IMR-90 (cell line): ENCODE data around the gene ERN1. TPM values are rescaled to one million over a fixed set of nuclear protein-coding genes. Genes with fewer than 3 reads are reported as not detected.

Experiments used
- ATAC-seq: fragments of 200-7000 bp; cut with Tn5 transposase; 2 replicates; pipeline ENCODE4 v1.9.1; 2020; ENCODE audit warnings: low read depth, mild to moderate bottlenecking, moderate library complexity
- BruUV-seq: library from RNA; stranded (reverse); fragments of 400-500 nt; replicated peaks from 2 replicates; lab custom pipeline; 2021; lab: Mats Ljungman, UMichigan
- CTCF ChIA-PET: fragments of 300-600 bp; formaldehyde crosslinking; extraction: SDS; loops from one replicate; lab custom pipeline; 2021; ENCODE audit warnings: antibody characterized with exemption; lab: Yijun Ruan, JAX
- POLR2A ChIA-PET: fragments of 300-600 bp; sonication (Branson Sonifier 250); formaldehyde crosslinking; loops from one replicate; lab custom pipeline; 2022; ENCODE audit warnings: antibody characterized with exemption; ENCODE audit not compliant: unreplicated experiment; lab: Charles Lee
- DNase-seq: peaks from one replicate; pipeline ENCODE4 v3.0.0; 2013
- H2AFZ ChIP-seq: replicated peaks from 2 replicates; pipeline ENCODE3; 2013; ENCODE audit warnings: low read length, mild to moderate bottlenecking; ENCODE audit not compliant: poor library complexity
- H2AK5ac ChIP-seq: 2 replicates; pipeline ENCODE4 v1.6.1; 2013; ENCODE audit warnings: low read depth, low read length, inconsistent platforms
- H2AK9ac ChIP-seq: replicated peaks from 2 replicates; pipeline ENCODE3; 2013; ENCODE audit warnings: mild to moderate bottlenecking, low read depth, low read length, moderate library complexity; ENCODE audit not compliant: poor library complexity
- H2BK120ac ChIP-seq: 2 replicates; pipeline ENCODE4 v1.6.1; 2013; ENCODE audit warnings: low read depth, low read length, inconsistent platforms
- H2BK15ac ChIP-seq: 3 replicates; pipeline ENCODE4 v1.6.1; 2013; ENCODE audit warnings: low read depth, low read length, inconsistent platforms
- H2BK20ac ChIP-seq: 2 replicates; pipeline ENCODE4 v1.6.1; 2013; ENCODE audit warnings: low read depth, mild to moderate bottlenecking, inconsistent platforms, low read length, moderate library complexity
- H2BK5ac ChIP-seq: 2 replicates; pipeline ENCODE4 v1.6.1; 2013; ENCODE audit warnings: mild to moderate bottlenecking, low read depth, low read length, inconsistent platforms; ENCODE audit not compliant: poor library complexity, severe bottlenecking
- H3K14ac ChIP-seq: replicated peaks from 2 replicates; pipeline ENCODE4 v1.6.1; 2013; ENCODE audit warnings: low read depth, low read length, inconsistent platforms
- H3K18ac ChIP-seq: 2 replicates; pipeline ENCODE4 v1.6.1; 2013; ENCODE audit warnings: low read depth, low read length, control low read depth
- H3K23ac ChIP-seq: 2 replicates; pipeline ENCODE4 v1.6.1; 2013; ENCODE audit warnings: low read depth, low read length, inconsistent platforms
- H3K27ac ChIP-seq: 2 replicates; pipeline ENCODE4 v1.5.1; 2013; ENCODE audit warnings: mild to moderate bottlenecking, control low read depth, low read length; ENCODE audit not compliant: insufficient read depth
- H3K27me3 ChIP-seq: 2 replicates; pipeline ENCODE4 v1.6.1; 2013; ENCODE audit warnings: low read length; ENCODE audit not compliant: control insufficient read depth, insufficient read depth
- H3K36me3 ChIP-seq: 2 replicates; pipeline ENCODE4 v1.6.1; 2013; ENCODE audit warnings: low read length, mixed read lengths; ENCODE audit not compliant: control insufficient read depth, insufficient read depth
- H3K4ac ChIP-seq: 2 replicates; pipeline ENCODE4 v1.6.1; 2013; ENCODE audit warnings: low read depth, low read length, inconsistent platforms
- H3K4me1 ChIP-seq: 2 replicates; pipeline ENCODE4 v1.6.1; 2013; ENCODE audit warnings: low read length, mixed read lengths; ENCODE audit not compliant: control insufficient read depth, insufficient read depth
- H3K4me2 ChIP-seq: 2 replicates; pipeline ENCODE4 v1.6.1; 2013; ENCODE audit warnings: low read depth, mild to moderate bottlenecking, control low read depth, low read length, moderate library complexity
- H3K4me3 ChIP-seq: 2 replicates; pipeline ENCODE4 v1.5.1; 2013; ENCODE audit warnings: low read depth, mild to moderate bottlenecking, control low read depth, low read length, moderate library complexity; ENCODE audit not compliant: insufficient read depth
- H3K56ac ChIP-seq: 2 replicates; pipeline ENCODE4 v1.6.1; 2013; ENCODE audit warnings: low read length, inconsistent platforms; ENCODE audit not compliant: insufficient read depth; ENCODE audit errors: extremely low read depth
- H3K79me1 ChIP-seq, 2 experiments: 2 replicates each; pipeline ENCODE4 v1.6.1; 2013; ENCODE audit warnings: low read length in 2 of 2, inconsistent platforms in 1 of 2, low read depth in 1 of 2
- H3K9ac ChIP-seq: 2 replicates; pipeline ENCODE4 v1.6.1; 2013; ENCODE audit warnings: low read depth, low read length, control low read depth
- H3K9me1 ChIP-seq: 2 replicates; pipeline ENCODE4 v1.6.1; 2013; ENCODE audit warnings: low read length, inconsistent platforms; ENCODE audit not compliant: insufficient read depth
- H3K9me3 ChIP-seq: 2 replicates; pipeline ENCODE4 v1.6.1; 2013; ENCODE audit warnings: low read length; ENCODE audit not compliant: control insufficient read depth, insufficient read depth
- H4K20me1 ChIP-seq: 2 replicates; pipeline ENCODE4 v1.6.1; 2013; ENCODE audit warnings: low read length, inconsistent platforms; ENCODE audit not compliant: insufficient read depth
- H4K5ac ChIP-seq: 2 replicates; pipeline ENCODE4 v1.6.1; 2013; ENCODE audit warnings: mild to moderate bottlenecking, low read depth, low read length, control low read depth
- H4K8ac ChIP-seq, 2 experiments: 2 replicates each; pipeline ENCODE4 v1.6.1; 2013; ENCODE audit warnings: low read depth in 2 of 2, low read length in 2 of 2, control low read depth in 1 of 2, inconsistent platforms in 1 of 2
- H4K91ac ChIP-seq: 2 replicates; pipeline ENCODE4 v1.6.1; 2013; ENCODE audit warnings: low read depth, low read length, inconsistent platforms; ENCODE audit not compliant: insufficient read depth
- BHLHE40 ChIP-seq: fragments of 150-350 bp; IDR thresholded peaks from 2 replicates; pipeline ENCODE4 v1.6.1; 2016; ENCODE audit warnings: mild to moderate bottlenecking, low read depth, low read length
- CEBPB ChIP-seq: IDR thresholded peaks from 2 replicates; pipeline ENCODE4 v1.6.1; 2012; ENCODE audit warnings: low read depth, low read length, improper control_type of control experiment
- CHD1 ChIP-seq: IDR thresholded peaks from 2 replicates; pipeline ENCODE4 v1.6.1; 2012; ENCODE audit warnings: low read depth, low read length, improper control_type of control experiment
- FOS ChIP-seq: fragments of 150-350 bp; IDR thresholded peaks from 2 replicates; pipeline ENCODE4 v1.6.1; 2016; ENCODE audit warnings: low read depth, low read length
- MAFK ChIP-seq: IDR thresholded peaks from 2 replicates; pipeline ENCODE4 v1.6.1; 2012; ENCODE audit warnings: low read depth, low read length, improper control_type of control experiment
- MAZ ChIP-seq: IDR thresholded peaks from 2 replicates; pipeline ENCODE4 v1.6.1; 2012; ENCODE audit warnings: low read depth, mild to moderate bottlenecking, low read length, improper control_type of control experiment, moderate library complexity, borderline replicate concordance
- MXI1 ChIP-seq: IDR thresholded peaks from 2 replicates; pipeline ENCODE4 v1.6.1; 2012; ENCODE audit warnings: low read depth, mild to moderate bottlenecking, low read length, moderate library complexity, borderline replicate concordance
- NFE2L2 ChIP-seq: fragments of 150-350 bp; IDR thresholded peaks from 2 replicates; pipeline ENCODE4 v1.6.1; 2016; ENCODE audit warnings: low read depth, mild to moderate bottlenecking, low read length
- POLR2A ChIP-seq: IDR thresholded peaks from 2 replicates; pipeline ENCODE4 v1.6.1; 2012; ENCODE audit warnings: mild to moderate bottlenecking, low read depth, low read length
- RAD21 ChIP-seq: IDR thresholded peaks from 2 replicates; pipeline ENCODE4 v1.6.1; 2012; ENCODE audit warnings: low read length, improper control_type of control experiment
- RCOR1 ChIP-seq: IDR thresholded peaks from 2 replicates; pipeline ENCODE4 v1.6.1; 2012; ENCODE audit warnings: mild to moderate bottlenecking, low read length, improper control_type of control experiment; ENCODE audit not compliant: insufficient replicate concordance
- RFX5 ChIP-seq: IDR thresholded peaks from 2 replicates; pipeline ENCODE4 v1.8.0; 2012; ENCODE audit warnings: low read depth, mild to moderate bottlenecking, low read length, moderate library complexity
- SMC3 ChIP-seq: fragments of 150-350 bp; IDR thresholded peaks from 2 replicates; pipeline ENCODE4 v1.6.1; 2016; ENCODE audit warnings: low read depth, mild to moderate bottlenecking, antibody characterized with exemption, low read length, moderate library complexity
- WGBS, 2 experiments: methylation state at CpG; one replicate each; pipeline versions ENCODE4 v1.1.5 to v1.1.7; 2013; ENCODE audit warnings: missing lambda C conversion rate in 2 of 2; ENCODE audit not compliant: insufficient read length in 1 of 2; ENCODE audit errors: extremely low coverage in 2 of 2; 5-methylcytosine and 5-hydroxymethylcytosine counted together
- dilution Hi-C: fragments of 300-500 bp; cut with HindIII; formaldehyde crosslinking; loops from one replicate; pipeline ENCODE4 v1.14.3; 2018; ENCODE audit warnings: low sequenced_read_pairs; ENCODE audit not compliant: unreplicated experiment
- in situ Hi-C: fragments of 300-500 bp; cut with MboI; formaldehyde crosslinking; loops from 3 replicates; pipeline ENCODE4 v1.14.3; 2019; ENCODE audit warnings: low sequenced_read_pairs, inconsistent platforms, mixed read lengths
- intact Hi-C: fragments of 100-400 bp; cut with micrococcal nuclease; formaldehyde crosslinking; loops from 2 replicates; pipeline ENCODE4 v1.10.0; 2022
- polyA plus RNA-seq, 3 experiments: library from polyadenylated mRNA; depleted of rRNA; stranded (reverse); fragments of >200 nt; gene quantifications; 2 replicates each; pipeline ENCODE4 v1.2.3, GENCODE V29; 2012; ENCODE audit warnings: low replicate concordance in 1 of 3
- total RNA-seq: library from RNA; depleted of rRNA; stranded (reverse); fragments of >200 nt; gene quantifications from 2 replicates; pipeline ENCODE4 v1.2.3, GENCODE V29; 2012
- TF ChIP-seq, protein P1 (sequence below): conservative IDR thresholded peaks from 2 replicates; pipeline ENCODE4 v1.5.1; 2012; ENCODE audit warnings: mild to moderate bottlenecking, low read depth, low read length, improper control_type of control experiment
- TF ChIP-seq, protein P2 (sequence below): fragments of 150-350 bp; IDR thresholded peaks from 2 replicates; pipeline ENCODE4 v1.6.1; 2017; ENCODE audit warnings: mild to moderate bottlenecking, antibody characterized with exemption, low read length, low read depth
- TF ChIP-seq, protein P3 (sequence below): fragments of 150-350 bp; IDR thresholded peaks from 2 replicates; pipeline ENCODE4 v1.6.1; 2016; ENCODE audit warnings: low read depth, mild to moderate bottlenecking, low read length, moderate library complexity, borderline replicate concordance

ERN1 gene
- total and polyA plus RNA-seq, 2 of the 4 experiments (the other 2 are of a cell fraction) = 2.7 to 4.1 TPM

DNA sequence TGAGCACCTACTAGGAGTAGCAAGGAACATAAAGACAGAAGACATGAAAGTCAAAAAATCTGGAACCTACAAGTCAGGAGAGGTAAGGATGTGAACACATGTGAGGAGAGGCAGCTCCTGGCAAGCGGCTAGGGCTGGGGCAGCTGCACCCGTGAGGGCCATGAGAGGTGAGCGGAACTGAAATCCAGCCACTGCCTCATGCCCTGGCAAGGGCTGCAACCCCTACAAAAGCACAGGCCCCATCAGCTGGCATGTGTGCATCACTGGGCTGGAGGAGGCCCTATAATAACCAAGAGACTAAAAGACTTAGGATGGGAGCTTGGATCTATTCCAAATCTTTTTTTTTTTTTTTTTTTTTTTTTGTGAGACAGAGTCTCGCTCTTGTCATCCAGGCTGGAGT, 40.3 kb upstream of the ERN1 start:
- TF ChIP-seq POLR2A = no peak
- TF ChIP-seq RFX5 = no peak
- TF ChIP-seq SMC3 = no peak
- TF ChIP-seq FOS = no peak
- no peak for TF ChIP-seq BHLHE40
- TF ChIP-seq CEBPB = no peak
- no peak for TF ChIP-seq MXI1
- TF ChIP-seq, protein P1, sequence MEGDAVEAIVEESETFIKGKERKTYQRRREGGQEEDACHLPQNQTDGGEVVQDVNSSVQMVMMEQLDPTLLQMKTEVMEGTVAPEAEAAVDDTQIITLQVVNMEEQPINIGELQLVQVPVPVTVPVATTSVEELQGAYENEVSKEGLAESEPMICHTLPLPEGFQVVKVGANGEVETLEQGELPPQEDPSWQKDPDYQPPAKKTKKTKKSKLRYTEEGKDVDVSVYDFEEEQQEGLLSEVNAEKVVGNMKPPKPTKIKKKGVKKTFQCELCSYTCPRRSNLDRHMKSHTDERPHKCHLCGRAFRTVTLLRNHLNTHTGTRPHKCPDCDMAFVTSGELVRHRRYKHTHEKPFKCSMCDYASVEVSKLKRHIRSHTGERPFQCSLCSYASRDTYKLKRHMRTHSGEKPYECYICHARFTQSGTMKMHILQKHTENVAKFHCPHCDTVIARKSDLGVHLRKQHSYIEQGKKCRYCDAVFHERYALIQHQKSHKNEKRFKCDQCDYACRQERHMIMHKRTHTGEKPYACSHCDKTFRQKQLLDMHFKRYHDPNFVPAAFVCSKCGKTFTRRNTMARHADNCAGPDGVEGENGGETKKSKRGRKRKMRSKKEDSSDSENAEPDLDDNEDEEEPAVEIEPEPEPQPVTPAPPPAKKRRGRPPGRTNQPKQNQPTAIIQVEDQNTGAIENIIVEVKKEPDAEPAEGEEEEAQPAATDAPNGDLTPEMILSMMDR = no peak
- TF ChIP-seq, protein P2, sequence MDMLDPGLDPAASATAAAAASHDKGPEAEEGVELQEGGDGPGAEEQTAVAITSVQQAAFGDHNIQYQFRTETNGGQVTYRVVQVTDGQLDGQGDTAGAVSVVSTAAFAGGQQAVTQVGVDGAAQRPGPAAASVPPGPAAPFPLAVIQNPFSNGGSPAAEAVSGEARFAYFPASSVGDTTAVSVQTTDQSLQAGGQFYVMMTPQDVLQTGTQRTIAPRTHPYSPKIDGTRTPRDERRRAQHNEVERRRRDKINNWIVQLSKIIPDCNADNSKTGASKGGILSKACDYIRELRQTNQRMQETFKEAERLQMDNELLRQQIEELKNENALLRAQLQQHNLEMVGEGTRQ = no peak
- no peak for TF ChIP-seq MAZ
- no peak for TF ChIP-seq MAFK
- TF ChIP-seq, protein P3, sequence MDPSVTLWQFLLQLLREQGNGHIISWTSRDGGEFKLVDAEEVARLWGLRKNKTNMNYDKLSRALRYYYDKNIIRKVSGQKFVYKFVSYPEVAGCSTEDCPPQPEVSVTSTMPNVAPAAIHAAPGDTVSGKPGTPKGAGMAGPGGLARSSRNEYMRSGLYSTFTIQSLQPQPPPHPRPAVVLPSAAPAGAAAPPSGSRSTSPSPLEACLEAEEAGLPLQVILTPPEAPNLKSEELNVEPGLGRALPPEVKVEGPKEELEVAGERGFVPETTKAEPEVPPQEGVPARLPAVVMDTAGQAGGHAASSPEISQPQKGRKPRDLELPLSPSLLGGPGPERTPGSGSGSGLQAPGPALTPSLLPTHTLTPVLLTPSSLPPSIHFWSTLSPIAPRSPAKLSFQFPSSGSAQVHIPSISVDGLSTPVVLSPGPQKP = no peak
- TF ChIP-seq RCOR1 = no peak
- TF ChIP-seq NFE2L2 = no peak
- TF ChIP-seq CHD1 = no peak
- no peak for TF ChIP-seq RAD21
- H3K79me1 ChIP-seq = no peaks in the 10 kb centered on the region
- no peak overlapping the region for H2AK5ac ChIP-seq
- H4K8ac ChIP-seq = no peak overlapping the region
- ATAC-seq = no peak
- no peak overlapping the region for H2AFZ ChIP-seq
- in situ Hi-C loops = no loop called here
- H3K18ac ChIP-seq = no peak overlapping the region
- H3K9me1 ChIP-seq = peaks cover 10% of the 10 kb centered on the region; the same call in 1 of the 2 replicates
- no peak overlapping the region for H3K27ac ChIP-seq
- intact Hi-C loops = no loop called here
- no peaks in the 10 kb centered on the region for H4K20me1 ChIP-seq
- ChIA-PET CTCF (no interaction called here), POLR2A (interaction anchor here (0.6 kb wide), 1 partner anchor 21 kb away, joined by 7 read pairs; no protein-coding TSS in a partner anchor)
- no peak overlapping the region for H2BK120ac ChIP-seq
- H4K5ac ChIP-seq = no peak overlapping the region
- no peak for DNase-seq
- no peak overlapping the region for H2BK5ac ChIP-seq
- no peak overlapping the region for H2BK20ac ChIP-seq
- H3K4me2 ChIP-seq = no peak overlapping the region
- WGBS, 2 experiments = no CpG with 5 or more reads among the region's 4 CpGs
- H3K27me3 ChIP-seq = no peaks in the 10 kb centered on the region
- H2AK9ac ChIP-seq = no peak overlapping the region
- H3K36me3 ChIP-seq = peaks cover 7% of the 10 kb centered on the region
- H3K4ac ChIP-seq = no peak overlapping the region
- H3K9ac ChIP-seq = no peak overlapping the region
- H4K91ac ChIP-seq = no peak overlapping the region
- no peak overlapping the region for H3K4me3 ChIP-seq
- H3K9me3 ChIP-seq = no peaks in the 10 kb centered on the region
- H3K14ac ChIP-seq = no peak overlapping the region
- no TSS peak for BruUV-seq
- no peaks in the 10 kb centered on the region for H3K4me1 ChIP-seq
- dilution Hi-C loops = no loop called here
- H3K23ac ChIP-seq = no peak overlapping the region
- H2BK15ac ChIP-seq = no peak overlapping the region
- no peak overlapping the region for H3K56ac ChIP-seq
